Colonic mucosa (tissue), 4 donors: Measurements from ENCODE around the gene RALA. TPM values are rescaled to one million over a fixed set of nuclear protein-coding genes. Genes with fewer than 3 reads are reported as not detected.

Experiments
- DNase-seq: peaks from one replicate; pipeline ENCODE4 v3.0.0-alpha.2; 2020
- H3K27ac ChIP-seq: fragments of 200-600 bp; one replicate; pipeline ENCODE4 v1.8.0; 2021
- H3K27me3 ChIP-seq: fragments of 200-600 bp; one replicate; pipeline ENCODE4 v1.8.0; 2021
- H3K36me3 ChIP-seq: fragments of 200-600 bp; one replicate; pipeline ENCODE4 v1.8.0; 2021
- H3K4me1 ChIP-seq: fragments of 200-600 bp; one replicate; pipeline ENCODE4 v1.8.0; 2021; ENCODE audit warnings: mild to moderate bottlenecking
- H3K4me3 ChIP-seq: fragments of 200-600 bp; one replicate; pipeline ENCODE4 v1.8.0; 2021
- H3K9ac ChIP-seq, 2 donors: one replicate each; pipeline ENCODE4 v1.7.0; 2013; ENCODE audit warnings: control low read depth in 2 of 2, low read depth in 2 of 2, low read length in 2 of 2
- H3K9me3 ChIP-seq: fragments of 200-600 bp; one replicate; pipeline ENCODE4 v1.8.0; 2021
- intact Hi-C: fragments of 100-400 bp; cut with DNase I; formaldehyde crosslinking; loops from one replicate; pipeline ENCODE4 v1.14.1; 2022
- total RNA-seq, 2 donors: library from RNA; stranded (reverse); fragmentation: NEBNext Ultra II Directional in 1 of 2; extraction: Animal tissue kit (Norgen Biotek cat#: 25700) in 1 of 2; gene quantifications; one replicate each; pipeline ENCODE4 v1.2.1, GENCODE V29; 2021
- TF ChIP-seq, protein P1 (sequence below): fragments of 200-600 bp; IDR thresholded peaks from one replicate; pipeline ENCODE4 v1.8.0; 2022; ENCODE audit warnings: antibody characterized with exemption, mild to moderate bottlenecking
- donor health status: healthy.
- donor health status: DM: no; HTN: no; CAD: no.
- donor health status: DM: no; HTN: no; CAD: no.

RALA gene
- total RNA-seq, 2 donors from 2014 or later: 47.8 to 55.6 TPM

DNA sequence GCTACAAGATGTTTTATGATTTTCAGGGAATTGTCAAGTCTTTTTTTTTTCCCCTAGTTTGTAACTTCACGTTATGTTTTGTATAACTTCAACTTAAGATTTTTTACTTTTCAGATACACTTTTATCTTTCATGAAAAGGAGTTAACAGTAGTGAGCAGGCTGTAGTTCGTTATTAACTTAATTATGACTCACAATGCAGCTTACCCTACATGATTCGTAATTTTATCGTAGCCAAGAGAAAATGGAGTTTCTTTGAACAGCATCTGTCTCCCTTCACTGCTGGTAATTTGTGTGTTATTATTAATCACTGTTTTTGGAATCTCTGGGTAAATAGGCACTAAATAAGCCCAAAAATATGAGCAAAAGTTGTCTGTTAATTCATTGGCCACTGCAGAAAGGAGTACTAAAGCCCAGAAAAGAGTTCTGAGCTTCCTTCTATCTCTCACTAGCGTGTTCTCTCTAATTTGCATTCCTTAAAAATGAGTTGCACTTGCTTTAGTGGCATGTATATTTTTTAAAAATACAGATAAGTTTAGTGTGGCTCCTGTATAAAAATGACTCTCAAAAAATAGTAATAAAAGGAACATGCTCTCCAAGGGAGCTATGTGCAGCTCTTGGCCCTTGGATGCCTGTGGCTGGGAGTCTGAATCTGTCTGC, 36.1 kb downstream of the RALA start:
- Histone ChIP-seq H3K36me3 (no peaks in the 10 kb centered on the region), H3K9ac (no peak overlapping the region), H3K4me1 (no peaks in the 10 kb centered on the region), H3K9me3 (no peaks in the 10 kb centered on the region), H3K4me3 (no peak overlapping the region), H3K27ac (no peak overlapping the region), H3K27me3 (no peaks in the 10 kb centered on the region)
- no peak for DNase-seq
- intact Hi-C loops: no loop called here
- TF ChIP-seq, protein P1, sequence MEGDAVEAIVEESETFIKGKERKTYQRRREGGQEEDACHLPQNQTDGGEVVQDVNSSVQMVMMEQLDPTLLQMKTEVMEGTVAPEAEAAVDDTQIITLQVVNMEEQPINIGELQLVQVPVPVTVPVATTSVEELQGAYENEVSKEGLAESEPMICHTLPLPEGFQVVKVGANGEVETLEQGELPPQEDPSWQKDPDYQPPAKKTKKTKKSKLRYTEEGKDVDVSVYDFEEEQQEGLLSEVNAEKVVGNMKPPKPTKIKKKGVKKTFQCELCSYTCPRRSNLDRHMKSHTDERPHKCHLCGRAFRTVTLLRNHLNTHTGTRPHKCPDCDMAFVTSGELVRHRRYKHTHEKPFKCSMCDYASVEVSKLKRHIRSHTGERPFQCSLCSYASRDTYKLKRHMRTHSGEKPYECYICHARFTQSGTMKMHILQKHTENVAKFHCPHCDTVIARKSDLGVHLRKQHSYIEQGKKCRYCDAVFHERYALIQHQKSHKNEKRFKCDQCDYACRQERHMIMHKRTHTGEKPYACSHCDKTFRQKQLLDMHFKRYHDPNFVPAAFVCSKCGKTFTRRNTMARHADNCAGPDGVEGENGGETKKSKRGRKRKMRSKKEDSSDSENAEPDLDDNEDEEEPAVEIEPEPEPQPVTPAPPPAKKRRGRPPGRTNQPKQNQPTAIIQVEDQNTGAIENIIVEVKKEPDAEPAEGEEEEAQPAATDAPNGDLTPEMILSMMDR: no peak

DNA sequence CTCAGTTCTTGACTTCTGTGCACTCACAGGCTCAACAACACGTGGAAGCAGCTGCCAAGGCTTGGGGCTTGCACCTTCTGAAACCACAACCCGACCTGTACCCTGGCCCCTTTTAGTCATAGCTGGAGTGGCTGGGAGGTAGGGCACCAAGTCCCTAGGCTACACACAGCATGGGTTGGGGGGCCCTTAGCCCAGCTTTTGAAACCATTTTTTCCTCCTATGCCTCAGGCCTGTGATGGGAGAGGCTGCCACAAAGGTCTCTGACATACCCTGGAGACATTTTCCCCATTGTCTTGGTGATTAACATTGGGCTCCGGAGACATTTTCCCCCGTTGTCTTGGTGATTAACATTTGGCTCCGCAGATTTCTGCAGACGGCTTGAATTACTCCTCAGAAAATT, 38.6 kb downstream of the RALA start:
- TF ChIP-seq, protein P1: no peak
- H3K27ac ChIP-seq: no peak overlapping the region
- H3K36me3 ChIP-seq: no peaks in the 10 kb centered on the region
- no peak overlapping the region for H3K9ac ChIP-seq
- no peak for DNase-seq
- no peaks in the 10 kb centered on the region for H3K4me1 ChIP-seq
- H3K27me3 ChIP-seq: no peaks in the 10 kb centered on the region
- no peak overlapping the region for H3K4me3 ChIP-seq
- no peaks in the 10 kb centered on the region for H3K9me3 ChIP-seq
- intact Hi-C loops: no loop called here

DNA sequence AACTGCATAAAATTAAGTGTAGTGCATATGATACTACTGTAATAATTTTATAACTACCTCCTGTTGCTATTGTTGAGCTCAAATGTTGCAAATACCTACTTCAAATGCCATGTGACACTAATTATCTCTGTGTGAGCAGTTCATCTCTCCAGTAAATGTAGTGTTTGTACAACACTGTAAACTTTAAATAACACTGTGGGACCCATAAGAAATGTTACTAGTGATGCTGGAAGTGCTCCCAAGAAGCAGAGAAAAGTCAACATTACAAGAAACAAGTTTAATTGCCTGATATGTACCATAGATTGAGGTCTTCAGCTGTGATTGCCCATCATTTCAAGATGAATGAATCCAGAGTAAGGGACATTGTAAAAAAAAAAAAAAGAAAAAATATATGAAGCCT, 39.9 kb downstream of the RALA start:
- DNase-seq: no peak
- no peaks in the 10 kb centered on the region for H3K4me1 ChIP-seq
- H3K36me3 ChIP-seq: no peaks in the 10 kb centered on the region
- intact Hi-C loops: no loop called here
- no peak overlapping the region for H3K9ac ChIP-seq
- TF ChIP-seq, protein P1: no peak
- H3K9me3 ChIP-seq: no peaks in the 10 kb centered on the region
- H3K4me3 ChIP-seq: no peak overlapping the region
- no peaks in the 10 kb centered on the region for H3K27me3 ChIP-seq
- no peak overlapping the region for H3K27ac ChIP-seq

DNA sequence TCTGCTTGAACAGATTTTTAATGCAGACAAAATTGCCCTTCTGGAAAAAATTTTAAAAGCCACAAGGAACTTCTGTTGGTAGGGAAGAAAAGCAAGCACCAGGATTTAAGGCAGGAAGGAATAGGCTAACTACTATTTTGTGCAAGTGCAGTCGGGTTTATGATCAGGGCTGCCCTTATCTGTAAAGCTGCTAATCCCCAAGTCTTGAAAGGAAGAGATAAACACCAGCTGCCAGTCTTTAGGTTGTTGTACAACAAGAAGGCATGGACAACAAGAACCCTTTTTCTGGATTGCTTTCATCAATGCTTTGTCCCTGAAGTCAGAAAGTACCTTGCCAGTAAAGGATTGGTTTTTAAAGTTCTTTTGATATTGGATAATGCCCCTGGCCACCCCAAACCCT, 40.7 kb downstream of the RALA start:
- Histone ChIP-seq H3K4me1 (no peaks in the 10 kb centered on the region), H3K4me3 (no peak overlapping the region), H3K9ac (no peak overlapping the region), H3K27me3 (no peaks in the 10 kb centered on the region), H3K27ac (no peak overlapping the region), H3K36me3 (no peaks in the 10 kb centered on the region), H3K9me3 (no peaks in the 10 kb centered on the region)
- TF ChIP-seq, protein P1: no peak
- intact Hi-C loops: no loop called here
- DNase-seq: no peak

DNA sequence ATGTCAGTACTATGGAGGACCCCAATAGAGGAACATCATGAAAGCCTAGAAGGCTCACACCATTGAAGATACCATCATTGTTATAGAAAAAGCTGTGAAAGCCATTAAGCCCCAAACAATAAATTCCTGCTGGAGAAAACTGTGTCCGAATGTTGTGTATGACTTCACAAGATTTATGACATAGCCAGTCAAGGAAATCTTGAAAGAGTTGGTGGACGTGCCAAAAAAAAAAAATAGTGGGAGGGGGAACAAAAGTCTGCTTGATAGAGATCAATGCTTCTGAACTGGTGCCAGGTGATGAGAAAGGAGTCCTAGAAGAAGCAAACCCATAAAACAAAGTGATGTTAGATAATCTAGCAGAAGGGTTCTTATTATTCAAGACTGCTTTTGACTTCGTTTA, 41.2 kb downstream of the RALA start:
- Histone ChIP-seq H3K9ac (no peak overlapping the region), H3K36me3 (no peaks in the 10 kb centered on the region), H3K4me3 (no peak overlapping the region), H3K27me3 (no peaks in the 10 kb centered on the region), H3K27ac (no peak overlapping the region), H3K9me3 (no peaks in the 10 kb centered on the region), H3K4me1 (no peaks in the 10 kb centered on the region)
- DNase-seq: no peak
- intact Hi-C loops: no loop called here
- TF ChIP-seq, protein P1: no peak
